ENCODE data around the gene MAD2L2. TPM values are rescaled to one million over a fixed set of nuclear protein-coding genes. Genes with fewer than 3 reads are reported as not detected.

MAD2L2 gene
- total and polyA plus RNA-seq, 2 experiments from 2014 or later: 92.7 to 115 TPM

GRCh38 chr1:11641776-11642305 is 39.1 kb downstream of the MAD2L2 start:
- no peaks in the 10 kb centered on the region for H3K4me1 ChIP-seq (ENCODE audit: low read depth)
- no peak overlapping the region for H3K4me3 ChIP-seq
- no peaks in the 10 kb centered on the region for H3K36me3 ChIP-seq
- DNase-seq (ENCODE audit: low read depth in 1 of 2, low spot score in 1 of 2): no peak
- no peak for TF ChIP-seq CTCF (IDR thresholded peaks at IDR 0.05; ENCODE audit: low read depth, low read length)
- no peak overlapping the region for H3K27ac ChIP-seq
- H3K27me3 ChIP-seq: peaks cover 5% of the 10 kb centered on the region
- no peaks in the 10 kb centered on the region for H3K9me3 ChIP-seq (ENCODE audit: low read depth)

- TF ChIP-seq CTCF (IDR thresholded peaks at IDR 0.05; ENCODE audit: low read depth, low read length): no peak
- Histone ChIP-seq H3K27me3 (peaks cover 5% of the 10 kb centered on the region), H3K4me3 (no peak overlapping the region), H3K9me3 (ENCODE audit: low read depth) (no peaks in the 10 kb centered on the region), H3K27ac (no peak overlapping the region), H3K4me1 (ENCODE audit: low read depth) (no peaks in the 10 kb centered on the region), H3K36me3 (no peaks in the 10 kb centered on the region)
- no peak for DNase-seq (ENCODE audit: low read depth in 1 of 2, low spot score in 1 of 2)
Observed at GRCh38 chr1:11640944-11641343, 40.0 kb downstream of the MAD2L2 start.

- H3K4me1 ChIP-seq (ENCODE audit: low read depth): no peaks in the 10 kb centered on the region
- H3K27ac ChIP-seq: no peak overlapping the region
- H3K36me3 ChIP-seq: no peaks in the 10 kb centered on the region
- no peak for TF ChIP-seq CTCF (IDR thresholded peaks at IDR 0.05; ENCODE audit: low read depth, low read length)
- DNase-seq (ENCODE audit: low read depth in 1 of 2, low spot score in 1 of 2): no peak
- no peak overlapping the region for H3K4me3 ChIP-seq
- H3K9me3 ChIP-seq (ENCODE audit: low read depth): no peaks in the 10 kb centered on the region
- H3K27me3 ChIP-seq: peaks cover 5% of the 10 kb centered on the region
Observed at GRCh38 chr1:11640101-11640500, 40.8 kb downstream of the MAD2L2 start.

- Histone ChIP-seq H3K36me3 (no peaks in the 10 kb centered on the region), H3K27me3 (peaks cover 5% of the 10 kb centered on the region), H3K4me1 (ENCODE audit: low read depth) (no peaks in the 10 kb centered on the region), H3K27ac (no peak overlapping the region), H3K4me3 (no peak overlapping the region), H3K9me3 (ENCODE audit: low read depth) (no peaks in the 10 kb centered on the region)
- no peak for TF ChIP-seq CTCF (IDR thresholded peaks at IDR 0.05; ENCODE audit: low read depth, low read length)
- DNase-seq (ENCODE audit: low read depth in 1 of 2, low spot score in 1 of 2): no peak
Observed at GRCh38 chr1:11639372-11639771, 41.6 kb downstream of the MAD2L2 start.

GRCh38 chr1:11638121-11638520 is 42.8 kb downstream of the MAD2L2 start:
- TF ChIP-seq CTCF (IDR thresholded peaks at IDR 0.05; ENCODE audit: low read depth, low read length): no peak
- Histone ChIP-seq H3K27me3 (peaks cover 5% of the 10 kb centered on the region), H3K4me3 (no peak overlapping the region), H3K36me3 (no peaks in the 10 kb centered on the region), H3K9me3 (ENCODE audit: low read depth) (no peaks in the 10 kb centered on the region), H3K27ac (no peak overlapping the region), H3K4me1 (ENCODE audit: low read depth) (no peaks in the 10 kb centered on the region)
- no peak for DNase-seq (ENCODE audit: low read depth in 1 of 2, low spot score in 1 of 2)

Measured in cardiac muscle cell (in vitro differentiated cells and primary cell).